ENCODE measurements around the gene TBX10.
"Not testable (repeated sequence)": the region's sequence is repeated elsewhere in the genome, so short reads cannot be mapped to it uniquely, and the experiment has no call there.

Gene TBX10

DNA sequence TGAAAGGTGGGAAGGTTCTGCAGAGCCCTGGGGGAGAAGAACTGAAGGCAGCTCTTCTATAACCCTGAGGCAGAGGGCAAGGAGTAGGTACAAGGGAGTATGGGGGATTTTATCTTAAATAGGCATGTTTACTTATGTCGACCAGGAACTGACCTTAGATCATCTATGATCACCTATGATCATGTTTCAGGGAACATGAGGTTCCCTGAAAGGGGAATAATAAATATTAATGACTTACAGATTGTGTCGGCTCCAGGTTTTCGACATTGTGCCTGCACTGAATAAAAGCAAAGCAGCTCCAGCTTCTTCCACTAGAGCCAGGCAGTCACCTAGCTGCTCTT is 46.0 kb downstream of the TBX10 start:
- H3K4me3 ChIP-seq (ENCODE audit: low read depth, low read length), result no peak overlapping the region
- H2BK12ac ChIP-seq (ENCODE audit: low read length), result no peak overlapping the region
- no peak overlapping the region for H3K9ac ChIP-seq (ENCODE audit: low read length)
- H3K79me2 ChIP-seq (ENCODE audit: control insufficient read depth, insufficient read depth, low read length, poor library complexity), result no peaks in the 10 kb centered on the region
- peaks cover 0 to 3% of the 10 kb centered on the region in 2 experiments for H3K36me3 ChIP-seq (ENCODE audit: control insufficient read depth in 1 of 2, insufficient read depth in 2 of 2, low read length in 2 of 2)
- no peak overlapping the region for H2AK5ac ChIP-seq (ENCODE audit: low read length)
- no peak overlapping the region for H3K18ac ChIP-seq (ENCODE audit: low read length)
- no peak overlapping the region for H3K23ac ChIP-seq (ENCODE audit: low read length)
- no peak overlapping the region for H2BK5ac ChIP-seq (ENCODE audit: low read depth, low read length, poor library complexity)
- no peak overlapping the region for H3K4ac ChIP-seq (ENCODE audit: low read depth, low read length)
- H3K27me3 ChIP-seq (ENCODE audit: insufficient read depth, low read length), result no peaks in the 10 kb centered on the region
- peaks cover 2% of the 10 kb centered on the region for H3K9me3 ChIP-seq (ENCODE audit: insufficient read depth, low read depth, low read length)
- no peak overlapping the region for H3K14ac ChIP-seq (ENCODE audit: low read length)
- H2AFZ ChIP-seq (ENCODE audit: insufficient read depth, low read length, poor library complexity), result no peak overlapping the region
- H2BK120ac ChIP-seq (ENCODE audit: insufficient read depth, low read length, poor library complexity), result no peak overlapping the region
- H4K91ac ChIP-seq (ENCODE audit: low read depth, low read length), result no peak overlapping the region
- H4K12ac ChIP-seq (ENCODE audit: low read depth, low read length), result no peak overlapping the region
- no CpG with 5 or more reads among the region's 3 CpGs for WGBS (ENCODE audit: extremely low coverage, insufficient coverage, insufficient read length)
- no peaks in the 10 kb centered on the region for H3K79me1 ChIP-seq (ENCODE audit: low read length)
- no peak overlapping the region for H3K4me2 ChIP-seq (ENCODE audit: low read length)
- H3K4me1 ChIP-seq (ENCODE audit: control insufficient read depth in 1 of 2, insufficient read depth in 2 of 2, low read length in 2 of 2), result no peaks in the 10 kb centered on the region
- H4K8ac ChIP-seq (ENCODE audit: low read depth, low read length), result no peak overlapping the region
- no peak for DNase-seq
- no peak overlapping the region for H3K27ac ChIP-seq (ENCODE audit: low read depth, low read length)

DNA sequence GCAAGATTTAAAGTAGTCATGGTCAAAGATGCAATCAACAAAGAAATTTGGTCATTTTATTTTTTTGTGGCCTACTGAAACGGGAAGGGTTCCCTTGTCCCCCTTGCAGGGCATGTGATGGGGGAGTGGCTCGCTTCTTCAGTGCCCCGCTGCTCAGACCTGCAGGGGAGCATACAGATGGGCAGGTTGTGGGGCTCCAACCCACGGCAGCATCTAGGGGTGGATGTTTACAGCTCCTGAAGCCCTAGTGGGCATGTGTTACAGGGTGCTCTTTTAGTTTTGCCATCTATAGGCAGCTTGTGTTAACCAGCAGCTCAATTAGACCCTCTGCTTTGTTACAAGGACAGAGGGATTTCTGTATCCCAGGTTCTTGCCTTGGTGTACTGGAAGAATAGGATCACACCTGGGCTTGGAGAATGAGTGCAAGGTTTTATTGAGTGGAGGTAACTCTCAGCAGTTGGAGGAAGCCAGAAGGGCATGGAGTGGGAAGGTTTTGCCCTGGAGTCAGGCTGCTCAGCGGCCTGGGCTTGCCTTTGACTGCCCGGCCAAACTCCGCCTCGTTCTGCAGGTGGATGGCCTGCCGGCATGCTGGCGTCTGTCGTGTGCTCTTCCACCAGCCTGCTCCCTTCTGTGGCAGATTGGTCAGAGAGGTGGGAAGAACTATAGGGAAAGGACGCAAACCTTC is 46.5 kb downstream of the TBX10 start:
- no peak overlapping the region for H3K9ac ChIP-seq (ENCODE audit: low read length)
- H2AFZ ChIP-seq (ENCODE audit: insufficient read depth, low read length, poor library complexity), result no peak overlapping the region
- H3K14ac ChIP-seq (ENCODE audit: low read length), result no peak overlapping the region
- no peak overlapping the region for H3K4me2 ChIP-seq (ENCODE audit: low read length)
- peaks cover 0 to 5% of the 10 kb centered on the region in 2 experiments for H3K36me3 ChIP-seq (ENCODE audit: control insufficient read depth in 1 of 2, insufficient read depth in 2 of 2, low read length in 2 of 2)
- H3K23ac ChIP-seq (ENCODE audit: low read length), result no peak overlapping the region
- H2AK5ac ChIP-seq (ENCODE audit: low read length), result no peak overlapping the region
- H4K12ac ChIP-seq (ENCODE audit: low read depth, low read length), result no peak overlapping the region
- no peak overlapping the region for H4K91ac ChIP-seq (ENCODE audit: low read depth, low read length)
- H3K4me1 ChIP-seq (ENCODE audit: control insufficient read depth in 1 of 2, insufficient read depth in 2 of 2, low read length in 2 of 2), result no peaks in the 10 kb centered on the region
- no peak overlapping the region for H4K8ac ChIP-seq (ENCODE audit: low read depth, low read length)
- WGBS (ENCODE audit: extremely low coverage, insufficient coverage, insufficient read length), result no CpG with 5 or more reads among the region's 12 CpGs
- no peak overlapping the region for H2BK12ac ChIP-seq (ENCODE audit: low read length)
- H3K79me1 ChIP-seq (ENCODE audit: low read length), result no peaks in the 10 kb centered on the region
- H2BK120ac ChIP-seq (ENCODE audit: insufficient read depth, low read length, poor library complexity), result no peak overlapping the region
- H3K27me3 ChIP-seq (ENCODE audit: insufficient read depth, low read length), result no peaks in the 10 kb centered on the region
- no peak overlapping the region for H3K4ac ChIP-seq (ENCODE audit: low read depth, low read length)
- H3K18ac ChIP-seq (ENCODE audit: low read length), result no peak overlapping the region
- no peak overlapping the region for H3K27ac ChIP-seq (ENCODE audit: low read depth, low read length)
- H3K9me3 ChIP-seq (ENCODE audit: insufficient read depth, low read depth, low read length), result peaks cover 2% of the 10 kb centered on the region
- no peaks in the 10 kb centered on the region for H3K79me2 ChIP-seq (ENCODE audit: control insufficient read depth, insufficient read depth, low read length, poor library complexity)
- no peak overlapping the region for H3K4me3 ChIP-seq (ENCODE audit: low read depth, low read length)
- DNase-seq, result no peak
- H2BK5ac ChIP-seq (ENCODE audit: low read depth, low read length, poor library complexity), result no peak overlapping the region

DNA sequence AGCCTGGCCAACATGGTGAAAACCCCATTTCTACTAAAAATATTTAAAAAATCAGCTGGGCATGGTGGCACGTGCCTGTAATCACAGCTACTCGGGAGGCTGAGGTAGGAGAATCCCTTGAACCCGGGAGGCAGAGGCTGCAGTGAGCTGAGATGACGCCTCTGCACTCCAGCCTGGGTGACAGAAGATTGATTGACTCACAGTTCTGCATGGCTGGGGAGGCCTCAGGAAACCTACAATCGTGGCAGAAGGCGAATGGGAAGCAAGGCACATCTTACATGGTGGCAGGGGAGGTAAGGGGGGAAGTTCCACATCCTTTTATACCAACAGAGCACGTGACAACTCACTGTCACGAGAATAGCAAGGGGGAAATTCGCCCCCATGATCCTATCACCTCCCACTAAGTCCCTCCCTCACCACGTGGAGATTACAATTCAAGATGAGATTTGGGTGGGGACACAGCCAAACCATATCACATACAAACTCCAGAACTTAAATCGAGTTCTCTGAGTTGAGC is 50.6 kb downstream of the TBX10 start:
- not testable (repeated sequence) for H2AFZ ChIP-seq (ENCODE audit: insufficient read depth, low read length, poor library complexity); H3K9ac ChIP-seq (ENCODE audit: low read length); H4K12ac ChIP-seq (ENCODE audit: low read depth, low read length); H3K27me3 ChIP-seq (ENCODE audit: insufficient read depth, low read length); H3K27ac ChIP-seq (ENCODE audit: low read depth, low read length); H2BK12ac ChIP-seq (ENCODE audit: low read length); H4K8ac ChIP-seq (ENCODE audit: low read depth, low read length); H3K4ac ChIP-seq (ENCODE audit: low read depth, low read length); H3K23ac ChIP-seq (ENCODE audit: low read length); H3K79me1 ChIP-seq (ENCODE audit: low read length); H3K4me3 ChIP-seq (ENCODE audit: low read depth, low read length); H3K18ac ChIP-seq (ENCODE audit: low read length); H4K91ac ChIP-seq (ENCODE audit: low read depth, low read length); H2BK5ac ChIP-seq (ENCODE audit: low read depth, low read length, poor library complexity); H3K4me2 ChIP-seq (ENCODE audit: low read length); H2AK5ac ChIP-seq (ENCODE audit: low read length); DNase-seq; H3K14ac ChIP-seq (ENCODE audit: low read length); H3K9me3 ChIP-seq (ENCODE audit: insufficient read depth, low read depth, low read length); H2BK120ac ChIP-seq (ENCODE audit: insufficient read depth, low read length, poor library complexity)
- no CpG with 5 or more reads among the region's 11 CpGs for WGBS (ENCODE audit: extremely low coverage, insufficient coverage, insufficient read length)
- H3K79me2 ChIP-seq (ENCODE audit: control insufficient read depth, insufficient read depth, low read length, poor library complexity), result peaks cover 16% of the 10 kb centered on the region
- peaks cover 14 to 18% of the 10 kb centered on the region in 2 experiments for H3K4me1 ChIP-seq (ENCODE audit: control insufficient read depth in 1 of 2, insufficient read depth in 2 of 2, low read length in 2 of 2)
- H3K36me3 ChIP-seq (ENCODE audit: control insufficient read depth in 1 of 2, insufficient read depth in 2 of 2, low read length in 2 of 2), result peaks cover 28 to 32% of the 10 kb centered on the region in 2 experiments

GRCh38 chr11:67588136-67588503 is 51.4 kb downstream of the TBX10 start:
- H2BK12ac ChIP-seq (ENCODE audit: low read length), result no peak overlapping the region
- peaks cover 10% of the 10 kb centered on the region for H3K79me1 ChIP-seq (ENCODE audit: low read length)
- no peak overlapping the region for H3K14ac ChIP-seq (ENCODE audit: low read length)
- no peak overlapping the region for H4K91ac ChIP-seq (ENCODE audit: low read depth, low read length)
- no CpG with 5 or more reads among the region's 1 CpG for WGBS (ENCODE audit: extremely low coverage, insufficient coverage, insufficient read length)
- no peak overlapping the region for H3K23ac ChIP-seq (ENCODE audit: low read length)
- H4K8ac ChIP-seq (ENCODE audit: low read depth, low read length), result no peak overlapping the region
- no peak overlapping the region for H3K4ac ChIP-seq (ENCODE audit: low read depth, low read length)
- no peak overlapping the region for H2BK120ac ChIP-seq (ENCODE audit: insufficient read depth, low read length, poor library complexity)
- H3K27me3 ChIP-seq (ENCODE audit: insufficient read depth, low read length), result no peaks in the 10 kb centered on the region
- H3K4me3 ChIP-seq (ENCODE audit: low read depth, low read length), result no peak overlapping the region
- peaks cover 28 to 32% of the 10 kb centered on the region in 2 experiments for H3K36me3 ChIP-seq (ENCODE audit: control insufficient read depth in 1 of 2, insufficient read depth in 2 of 2, low read length in 2 of 2)
- peaks cover 19% of the 10 kb centered on the region for H3K79me2 ChIP-seq (ENCODE audit: control insufficient read depth, insufficient read depth, low read length, poor library complexity)
- H3K4me1 ChIP-seq (ENCODE audit: control insufficient read depth in 1 of 2, insufficient read depth in 2 of 2, low read length in 2 of 2), result peaks cover 14 to 18% of the 10 kb centered on the region in 2 experiments
- H2AK5ac ChIP-seq (ENCODE audit: low read length), result no peak overlapping the region
- H2AFZ ChIP-seq (ENCODE audit: insufficient read depth, low read length, poor library complexity), result no peak overlapping the region
- H3K4me2 ChIP-seq (ENCODE audit: low read length), result no peak overlapping the region
- DNase-seq, result no peak
- peaks cover 4% of the 10 kb centered on the region for H3K9me3 ChIP-seq (ENCODE audit: insufficient read depth, low read depth, low read length)
- no peak overlapping the region for H3K18ac ChIP-seq (ENCODE audit: low read length)
- no peak overlapping the region for H4K12ac ChIP-seq (ENCODE audit: low read depth, low read length)
- no peak overlapping the region for H3K9ac ChIP-seq (ENCODE audit: low read length)
- H3K27ac ChIP-seq (ENCODE audit: low read depth, low read length), result no peak overlapping the region
- H2BK5ac ChIP-seq (ENCODE audit: low read depth, low read length, poor library complexity), result no peak overlapping the region
